Nucleus accumbens (tissue), 56 donors: ENCODE data around the gene LMNTD2.
A peak's percentile ranks its signal among the peaks of the same experiment; 100 is the strongest.
"Not testable (repeated sequence)": the region's sequence is repeated elsewhere in the genome, so short reads cannot be mapped to it uniquely, and the experiment has no call there.

ENCODE experiments used
- DNase-seq, 56 donors: peaks; one replicate each; lab custom pipeline; 2025; lab: John Stamatoyannopoulos, UW

The LMNTD2 gene

GRCh38 chr11:516918-517685, 43.4 kb downstream of the LMNTD2 start:
- DNase-seq, result not testable (repeated sequence)

- DNase-seq, result no peak
These were observed 44.1 kb downstream of the LMNTD2 start for GRCh38 chr11:516400-516799.

- no peak for DNase-seq
These were observed 45.4 kb downstream of the LMNTD2 start for GRCh38 chr11:515131-515530.

GRCh38 chr11:514606-515005, 45.9 kb downstream of the LMNTD2 start:
- no peak for DNase-seq

DNA sequence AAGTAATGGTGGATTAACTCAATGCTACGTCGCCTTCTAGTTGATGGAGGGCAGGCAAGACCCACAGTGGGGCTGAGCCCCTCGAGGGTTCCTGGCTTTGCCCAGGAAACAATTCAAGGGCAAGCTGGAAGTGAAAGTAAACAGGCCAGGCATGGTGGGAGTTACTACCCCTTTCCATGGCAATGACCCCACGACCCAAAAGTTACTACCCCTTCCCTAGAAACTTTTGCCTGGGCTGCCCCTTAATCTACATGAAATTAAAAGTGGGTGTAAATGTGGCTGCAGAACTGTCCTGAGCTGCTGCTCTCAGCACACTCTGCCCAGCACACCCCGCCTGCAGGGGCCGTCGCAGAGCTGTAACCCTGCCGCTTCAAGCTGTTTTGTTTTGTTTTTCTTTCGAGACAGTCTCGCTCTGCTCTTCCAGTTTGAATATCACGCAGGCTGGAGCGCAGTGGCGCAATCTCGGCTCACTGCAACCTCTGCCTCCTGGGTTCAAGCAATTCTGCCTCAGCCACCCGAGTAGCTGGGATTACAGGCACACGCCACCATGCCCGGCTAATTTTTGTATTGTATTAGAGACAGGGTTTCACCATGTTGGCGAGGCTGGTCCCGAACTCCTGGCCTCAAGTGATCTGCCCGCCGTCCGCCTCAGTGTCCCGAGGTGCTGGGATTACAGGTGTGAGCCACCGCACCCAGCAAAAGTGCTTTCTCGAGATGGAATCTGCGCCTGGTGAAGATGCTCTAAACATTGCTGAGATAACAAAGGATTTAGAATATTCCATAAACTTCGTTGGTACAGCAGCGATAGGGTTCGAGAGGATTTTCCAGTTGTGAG, 47.6 kb downstream of the LMNTD2 start:
- DNase-seq, result no peak

GRCh38 chr11:508956-509355, 51.6 kb downstream of the LMNTD2 start:
- DNase-seq, result no peak

- DNase-seq, result peak in 1 of 56 donors; percentile 63
These were observed 52.6 kb downstream of the LMNTD2 start for GRCh38 chr11:507727-508515.

- peak; percentile 85 to 100 (median 98) for DNase-seq
These were observed 53.4 kb downstream of the LMNTD2 start, which contains the start of gene RNH1 for GRCh38 chr11:506995-507726. Gene RNH1 (minus strand): TSS chr11:507242. CDS start chr11:502162, 5,080 bp downstream.

- peak; percentile 80 to 99 (median 96) for DNase-seq
These were observed 54.1 kb downstream of the LMNTD2 start for GRCh38 chr11:506238-506994.

- DNase-seq, result no peak
These were observed 55.6 kb downstream of the LMNTD2 start for GRCh38 chr11:504994-505344.
